HuH-7.5 (cell line): Measurements from ENCODE around the gene POU3F3.

Experiments used
- DNase-seq: peaks from one replicate; pipeline ENCODE4 v3.0.0; 2011; ENCODE audit warnings: low spot score

Gene POU3F3

GRCh38 chr2:104876606-104877570 is 23.0 kb downstream of the POU3F3 start:
- DNase-seq: no peak

- DNase-seq: no peak
Measured at GRCh38 chr2:104878863-104879512, 25.1 kb downstream of the POU3F3 start.

GRCh38 chr2:104880076-104880475 is 26.2 kb downstream of the POU3F3 start:
- DNase-seq: no peak

- no peak for DNase-seq
Measured at GRCh38 chr2:104883357-104883756, 29.4 kb downstream of the POU3F3 start.

- no peak for DNase-seq
Measured at GRCh38 chr2:104885119-104885782, 31.3 kb downstream of the POU3F3 start.

- DNase-seq: no peak
Measured at GRCh38 chr2:104887676-104888075, 33.8 kb downstream of the POU3F3 start.

GRCh38 chr2:104888489-104889258 is 34.8 kb downstream of the POU3F3 start:
- no peak for DNase-seq

- DNase-seq: no peak
Measured at GRCh38 chr2:104889291-104889959, 35.5 kb downstream of the POU3F3 start.

GRCh38 chr2:104889960-104890684 is 36.2 kb downstream of the POU3F3 start:
- no peak for DNase-seq

GRCh38 chr2:104890685-104891069 is 36.8 kb downstream of the POU3F3 start:
- DNase-seq: no peak

- DNase-seq: no peak
Measured at GRCh38 chr2:104891145-104891544, 37.2 kb downstream of the POU3F3 start.

GRCh38 chr2:104896446-104896845 is 42.5 kb downstream of the POU3F3 start:
- DNase-seq: no peak

GRCh38 chr2:104897515-104898184 is 43.7 kb downstream of the POU3F3 start:
- DNase-seq: no peak

- DNase-seq: no peak
Measured at GRCh38 chr2:104900608-104901007, 46.7 kb downstream of the POU3F3 start.

GRCh38 chr2:104901037-104901881 is 47.3 kb downstream of the POU3F3 start:
- DNase-seq: no peak

GRCh38 chr2:104902317-104902716 is 48.4 kb downstream of the POU3F3 start:
- no peak for DNase-seq
